Prostate gland (tissue), 2 donors: ENCODE results near the gene DENND2A. TPM values are rescaled to one million over a fixed set of nuclear protein-coding genes. Genes with fewer than 3 reads are reported as not detected.

ENCODE experiments used
- DNase-seq: peaks from one replicate; pipeline ENCODE4 v3.0.0-alpha.2; 2019; ENCODE audit warnings: low spot score
- H3K27ac ChIP-seq, 2 donors: fragments of 200-600 bp; sonication (generic); 2 replicates each; pipeline ENCODE4 v1.5.1; 2017 to 2019
- H3K27me3 ChIP-seq: fragments of 200-600 bp; sonication (generic); replicated peaks from 2 replicates; pipeline ENCODE4 v1.5.1; 2019; ENCODE audit not compliant: insufficient read depth
- H3K36me3 ChIP-seq, 2 donors: fragments of 200-600 bp; sonication (generic); 1 replicate in 1 of 2; 2 replicates in 1 of 2; pipeline versions ENCODE4 v1.5.1 to v1.8.1; 2017 to 2019
- H3K4me1 ChIP-seq: fragments of 200-600 bp; sonication (generic); replicated peaks from 2 replicates; pipeline ENCODE4 v1.5.1; 2019
- H3K4me3 ChIP-seq, 2 donors: fragments of 200-600 bp; sonication (generic); 2 replicates each; pipeline ENCODE4 v1.5.1; 2017 to 2019
- H3K9me3 ChIP-seq: fragments of 200-600 bp; sonication (generic); 2 replicates; pipeline ENCODE4 v1.5.1; 2017
- CTCF ChIP-seq, 4 experiments: fragments of 200-600 bp in 2 of 4; fragments of 450-650 bp in 2 of 4; sonication (generic) in 2 of 4; IDR thresholded peaks; 1 replicate in 3 of 4; 2 replicates in 1 of 4; pipeline ENCODE4 v1.5.1; 2016 to 2019; ENCODE audit warnings: antibody characterized with exemption in 4 of 4, mild to moderate bottlenecking in 2 of 4, moderate library complexity in 2 of 4
- POLR2A ChIP-seq: fragments of 450-650 bp; IDR thresholded peaks from one replicate; pipeline ENCODE4 v1.6.1; 2016; ENCODE audit warnings: antibody characterized with exemption, mild to moderate bottlenecking
- POLR2AphosphoS5 ChIP-seq: sonication (generic); formaldehyde crosslinking; IDR thresholded peaks from one replicate; pipeline ENCODE4 v1.6.1; 2017; ENCODE audit warnings: antibody characterized with exemption
- WGBS: methylation state at CpG from one replicate; pipeline ENCODE4 v1.1.5; 2018; 5-methylcytosine and 5-hydroxymethylcytosine counted together
- intact Hi-C: fragments of 100-400 bp; cut with DNase I; formaldehyde crosslinking; loops from one replicate; pipeline ENCODE4 v1.14.2; 2022
- total RNA-seq, 2 donors: library from RNA; depleted of rRNA; stranded (reverse); fragments of >200 nt; gene quantifications; one replicate each; pipeline ENCODE4 v1.1.0, GENCODE V29; 2016

The DENND2A gene
- total RNA-seq, 2 donors from 2014 or later, result 4.0 to 9.2 TPM

- 83% methylated on average over 5 of the region's 5 CpGs for whole genome bisulfite sequencing
Observed at GRCh38 chr7:140643416-140643815, 2.8 kb upstream of the DENND2A start.

GRCh38 chr7:140641524-140642195 is 1.0 kb upstream of the DENND2A start:
- no peak for TF ChIP-seq POLR2A
- TF ChIP-seq POLR2AphosphoS5, result no peak
- TF ChIP-seq CTCF (IDR thresholded peaks at IDR 0.05), result no peak
- Histone ChIP-seq H3K27me3 (no peaks in the 10 kb centered on the region), H3K4me3 (peak overlapping the region; percentile 50 to 51), H3K9me3 (no peaks in the 10 kb centered on the region), H3K4me1 (no peaks in the 10 kb centered on the region), H3K27ac (peak overlapping the region; percentile 70 to 78), H3K36me3 (no peaks in the 10 kb centered on the region)
- no peak for DNase-seq
- 67% methylated on average over 15 of the region's 15 CpGs for WGBS
- intact Hi-C loops, result loop anchor here (5.0 kb wide), 1 partner anchor 39 kb away; no protein-coding TSS in a partner anchor

More at GRCh38 chr7:140643416-140643815, 2.8 kb upstream of the DENND2A start:
- Histone ChIP-seq H3K4me1 (no peaks in the 10 kb centered on the region), H3K9me3 (no peaks in the 10 kb centered on the region), H3K27ac (no peak overlapping the region), H3K36me3 (no peaks in the 10 kb centered on the region), H3K27me3 (no peaks in the 10 kb centered on the region), H3K4me3 (no peak overlapping the region)
- no peak for DNase-seq
- TF ChIP-seq POLR2AphosphoS5 (no peak), POLR2A (no peak), CTCF (IDR thresholded peaks at IDR 0.05) (no peak)
- intact Hi-C loops, result loop anchor here (5.0 kb wide), 1 partner anchor 41 kb away; no protein-coding TSS in a partner anchor

GRCh38 chr7:140640060-140640637 is 464 bp downstream of the DENND2A start:
- Histone ChIP-seq H3K9me3 (no peaks in the 10 kb centered on the region), H3K4me3 (peak overlapping the region; percentile 50 to 51), H3K27me3 (no peaks in the 10 kb centered on the region), H3K36me3 (no peaks in the 10 kb centered on the region), H3K27ac (peak overlapping the region; percentile 70 to 78), H3K4me1 (no peaks in the 10 kb centered on the region)
- intact Hi-C loops, result loop anchor here (5.0 kb wide), 1 partner anchor 38 kb away; no protein-coding TSS in a partner anchor
- no peak for TF ChIP-seq POLR2AphosphoS5
- TF ChIP-seq CTCF (IDR thresholded peaks at IDR 0.05), result no peak
- TF ChIP-seq POLR2A, result no peak
- under 1% methylated on average over 74 of the region's 74 CpGs for WGBS
- no peak for DNase-seq

GRCh38 chr7:140639366-140640053 is 1.1 kb downstream of the DENND2A start:
- intact Hi-C loops, result loop anchor here (2.0 to 5.0 kb wide), 2 partner anchors 37 to 73 kb away; no protein-coding TSS in a partner anchor
- Histone ChIP-seq H3K27me3 (no peaks in the 10 kb centered on the region), H3K9me3 (no peaks in the 10 kb centered on the region), H3K27ac (peak overlapping the region; percentile 70 to 78), H3K4me1 (no peaks in the 10 kb centered on the region), H3K4me3 (peak overlapping the region; percentile 50 to 51), H3K36me3 (no peaks in the 10 kb centered on the region)
- no peak for DNase-seq
- TF ChIP-seq POLR2AphosphoS5, result no peak
- TF ChIP-seq CTCF (IDR thresholded peaks at IDR 0.05), result no peak
- no peak for TF ChIP-seq POLR2A
- WGBS, result 35% methylated on average over 15 of the region's 15 CpGs
